ENCODE measurements around the gene NDUFS8.

Gene NDUFS8

DNA sequence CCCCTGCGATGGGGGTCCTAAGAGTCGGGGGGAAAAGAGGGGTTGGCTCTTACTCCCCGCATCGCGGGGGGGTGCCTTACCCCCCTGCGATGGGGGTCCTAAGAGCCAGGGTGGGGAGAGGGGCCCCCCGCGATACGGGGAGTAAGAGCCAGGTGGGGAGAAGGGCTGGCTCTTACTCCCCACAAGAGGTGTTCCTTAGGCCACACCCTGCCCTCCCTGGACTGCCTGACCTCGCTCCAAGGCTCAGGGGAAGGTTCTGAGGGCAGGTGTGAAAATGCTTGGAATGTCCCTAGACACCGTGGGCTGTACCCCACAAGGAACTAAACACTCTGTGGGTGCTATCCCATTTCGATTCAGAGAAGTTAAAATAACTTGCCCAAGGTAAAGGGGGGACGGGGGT, 34.4 kb upstream of the NDUFS8 start:
- H3K27me3 ChIP-seq (ENCODE audit: low read depth, low read length), result no peaks in the 10 kb centered on the region
- no peak overlapping the region for H3K4me3 ChIP-seq (ENCODE audit: low read depth in 1 of 2, low read length in 2 of 2)
- no peaks in the 10 kb centered on the region for H3K4me1 ChIP-seq (ENCODE audit: control insufficient read depth in 1 of 2, insufficient read depth in 2 of 2, low read length in 2 of 2)
- H3K36me3 ChIP-seq (ENCODE audit: control insufficient read depth in 1 of 2, insufficient read depth in 2 of 2, low read length in 2 of 2), result no peaks in the 10 kb centered on the region
- no peak overlapping the region for H3K27ac ChIP-seq (ENCODE audit: low read length)
- no peaks in the 10 kb centered on the region for H3K9me3 ChIP-seq (ENCODE audit: control insufficient read depth in 1 of 2, low read length in 2 of 2)

DNA sequence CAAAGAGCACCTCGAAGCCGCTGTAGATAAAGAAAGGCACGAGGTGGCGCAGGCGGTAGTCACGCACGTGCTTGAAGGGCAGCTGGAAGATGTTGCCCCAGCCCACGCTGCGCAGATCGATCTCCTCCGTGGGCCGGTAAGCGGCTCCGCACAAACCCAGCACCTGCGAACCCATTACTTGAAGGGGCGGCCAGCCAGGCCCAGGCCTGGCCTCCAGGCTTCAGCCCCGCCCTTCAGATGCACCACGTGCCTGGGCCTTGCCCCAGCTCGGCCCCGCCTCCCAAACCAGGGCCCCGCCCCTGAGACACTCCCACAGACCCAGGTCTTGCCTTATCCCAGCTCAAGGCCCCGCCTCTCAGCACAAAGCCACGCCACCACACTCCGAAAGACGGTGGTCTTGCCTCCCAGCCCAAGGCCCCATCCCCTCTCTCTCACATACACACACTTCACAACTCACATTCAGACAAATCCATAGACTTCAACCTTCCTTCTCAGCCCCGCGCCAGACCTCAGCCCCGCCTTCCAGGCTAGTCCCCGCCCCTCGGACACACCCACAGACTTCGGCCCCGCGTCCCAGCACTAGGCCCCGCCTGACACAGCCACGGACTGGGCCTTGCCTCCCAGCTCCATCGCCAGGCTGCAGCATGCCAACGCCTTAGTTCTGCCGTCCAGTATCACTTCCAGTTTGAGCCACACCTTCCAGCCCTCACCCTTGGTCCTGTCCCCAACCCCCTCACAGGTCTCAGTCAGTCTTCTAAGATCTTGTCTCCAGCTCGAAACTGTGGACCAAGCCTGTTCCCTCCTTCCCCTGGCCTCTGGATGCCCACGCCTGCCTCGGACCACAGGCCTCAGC, 33.6 kb upstream of the NDUFS8 start:
- H3K27ac ChIP-seq (ENCODE audit: low read length), result no peak overlapping the region
- H3K27me3 ChIP-seq (ENCODE audit: low read depth, low read length), result no peaks in the 10 kb centered on the region
- H3K4me1 ChIP-seq (ENCODE audit: control insufficient read depth in 1 of 2, insufficient read depth in 2 of 2, low read length in 2 of 2), result no peaks in the 10 kb centered on the region
- no peaks in the 10 kb centered on the region for H3K36me3 ChIP-seq (ENCODE audit: control insufficient read depth in 1 of 2, insufficient read depth in 2 of 2, low read length in 2 of 2)
- H3K4me3 ChIP-seq (ENCODE audit: low read depth in 1 of 2, low read length in 2 of 2), result no peak overlapping the region
- no peaks in the 10 kb centered on the region for H3K9me3 ChIP-seq (ENCODE audit: control insufficient read depth in 1 of 2, low read length in 2 of 2)

DNA sequence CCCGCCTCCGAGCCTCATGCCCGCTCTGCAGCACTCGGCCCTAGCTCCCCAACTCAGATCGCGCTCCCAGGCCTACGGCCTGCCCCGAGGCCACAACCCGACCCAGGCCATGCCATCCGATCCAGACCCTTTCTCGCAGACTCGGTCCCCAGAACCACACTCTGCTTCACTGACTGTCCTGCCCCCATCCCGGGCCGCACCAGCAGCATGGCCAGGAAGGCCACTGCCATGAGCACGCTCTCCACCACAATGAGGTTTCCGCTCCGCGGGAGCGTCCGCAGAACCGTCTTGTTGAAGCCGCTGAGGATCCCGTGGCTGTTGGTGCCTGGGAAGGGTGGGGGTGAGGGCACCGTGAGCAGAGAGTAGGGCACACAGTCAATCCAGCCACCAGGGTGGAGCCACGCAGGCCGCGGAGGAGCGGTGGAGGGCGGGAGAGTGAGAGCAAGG, 33.0 kb upstream of the NDUFS8 start:
- no peaks in the 10 kb centered on the region for H3K4me1 ChIP-seq (ENCODE audit: control insufficient read depth in 1 of 2, insufficient read depth in 2 of 2, low read length in 2 of 2)
- H3K9me3 ChIP-seq (ENCODE audit: control insufficient read depth in 1 of 2, low read length in 2 of 2), result no peaks in the 10 kb centered on the region
- no peak overlapping the region for H3K4me3 ChIP-seq (ENCODE audit: low read depth in 1 of 2, low read length in 2 of 2)
- H3K27me3 ChIP-seq (ENCODE audit: low read depth, low read length), result no peaks in the 10 kb centered on the region
- H3K27ac ChIP-seq (ENCODE audit: low read length), result no peak overlapping the region
- H3K36me3 ChIP-seq (ENCODE audit: control insufficient read depth in 1 of 2, insufficient read depth in 2 of 2, low read length in 2 of 2), result no peaks in the 10 kb centered on the region

DNA sequence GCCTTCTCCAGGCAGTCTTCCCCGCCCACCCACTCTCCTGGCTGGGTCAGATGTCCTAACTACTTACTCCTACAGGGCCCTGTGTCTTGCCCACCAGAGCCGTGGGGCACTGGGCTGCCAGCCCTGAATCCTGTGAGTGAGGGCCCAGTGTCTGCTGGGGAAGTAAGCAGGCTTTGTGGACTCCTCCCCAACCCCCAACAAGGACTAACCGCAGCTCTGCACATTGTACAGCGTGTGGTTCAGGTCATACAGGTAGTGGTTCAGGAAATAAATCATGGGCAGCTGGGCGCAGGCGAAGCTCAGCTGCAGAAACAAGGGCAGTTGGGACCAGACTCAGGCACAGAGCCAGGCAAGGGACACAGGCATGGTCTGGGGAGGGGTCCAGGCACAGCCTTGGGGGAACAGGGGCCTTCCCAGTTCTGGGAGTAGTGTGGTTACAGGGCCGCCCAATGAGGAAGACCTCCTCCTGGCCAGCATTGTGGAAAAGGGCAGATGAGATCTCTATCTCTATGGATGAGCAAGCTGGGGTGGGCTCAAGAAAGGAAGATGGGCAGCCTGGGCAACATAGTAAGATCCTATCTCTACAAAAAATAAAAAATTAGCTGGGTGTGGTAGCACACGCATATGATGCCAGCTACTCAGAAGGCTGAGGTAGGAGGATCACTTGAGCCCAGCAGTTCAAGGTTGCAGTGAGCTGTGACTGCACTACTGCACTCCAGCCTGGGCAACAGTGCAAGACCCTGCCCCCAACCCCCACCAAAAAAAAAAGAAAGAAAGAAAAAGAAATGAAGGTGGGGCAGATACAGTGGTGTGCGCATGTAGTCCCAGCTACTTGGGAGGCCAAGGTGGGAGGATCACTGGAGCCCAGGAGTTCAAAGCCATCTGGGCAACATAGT, 32.1 kb upstream of the NDUFS8 start:
- Histone ChIP-seq H3K9me3 (ENCODE audit: control insufficient read depth in 1 of 2, low read length in 2 of 2) (no peaks in the 10 kb centered on the region), H3K36me3 (ENCODE audit: control insufficient read depth in 1 of 2, insufficient read depth in 2 of 2, low read length in 2 of 2) (no peaks in the 10 kb centered on the region), H3K4me1 (ENCODE audit: control insufficient read depth in 1 of 2, insufficient read depth in 2 of 2, low read length in 2 of 2) (peaks cover 0 to 3% of the 10 kb centered on the region in 2 donors), H3K4me3 (ENCODE audit: low read depth in 1 of 2, low read length in 2 of 2) (no peak overlapping the region), H3K27me3 (ENCODE audit: low read depth, low read length) (no peaks in the 10 kb centered on the region), H3K27ac (ENCODE audit: low read length) (no peak overlapping the region)

DNA sequence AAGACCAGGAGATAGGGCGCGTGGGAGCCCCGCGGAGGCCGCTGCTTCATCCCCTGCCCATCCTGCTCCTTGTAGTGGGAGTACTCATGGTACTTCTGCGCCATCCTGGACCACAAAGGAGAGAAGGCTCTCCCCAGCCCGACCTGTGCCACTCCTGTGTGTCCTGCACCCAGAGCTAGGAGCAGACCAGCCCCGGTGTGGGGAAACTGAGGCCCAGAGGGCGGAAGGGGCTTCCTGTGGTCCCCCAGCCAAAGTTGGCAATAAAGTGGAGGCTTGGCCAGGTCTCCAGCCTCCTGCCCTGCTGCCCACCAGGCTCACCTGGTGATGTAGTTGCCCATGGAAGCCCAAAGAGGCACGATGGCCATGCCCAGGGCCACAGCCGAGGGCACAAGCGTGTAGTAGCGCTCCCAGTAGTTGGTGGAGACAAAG, 31.3 kb upstream of the NDUFS8 start:
- H3K27me3 ChIP-seq (ENCODE audit: low read depth, low read length), result no peaks in the 10 kb centered on the region
- no peak overlapping the region for H3K27ac ChIP-seq (ENCODE audit: low read length)
- no peak overlapping the region for H3K4me3 ChIP-seq (ENCODE audit: low read depth in 1 of 2, low read length in 2 of 2)
- no peaks in the 10 kb centered on the region for H3K36me3 ChIP-seq (ENCODE audit: control insufficient read depth in 1 of 2, insufficient read depth in 2 of 2, low read length in 2 of 2)
- H3K9me3 ChIP-seq (ENCODE audit: control insufficient read depth in 1 of 2, low read length in 2 of 2), result no peaks in the 10 kb centered on the region
- peaks cover 0 to 7% of the 10 kb centered on the region in 2 donors for H3K4me1 ChIP-seq (ENCODE audit: control insufficient read depth in 1 of 2, insufficient read depth in 2 of 2, low read length in 2 of 2)

DNA sequence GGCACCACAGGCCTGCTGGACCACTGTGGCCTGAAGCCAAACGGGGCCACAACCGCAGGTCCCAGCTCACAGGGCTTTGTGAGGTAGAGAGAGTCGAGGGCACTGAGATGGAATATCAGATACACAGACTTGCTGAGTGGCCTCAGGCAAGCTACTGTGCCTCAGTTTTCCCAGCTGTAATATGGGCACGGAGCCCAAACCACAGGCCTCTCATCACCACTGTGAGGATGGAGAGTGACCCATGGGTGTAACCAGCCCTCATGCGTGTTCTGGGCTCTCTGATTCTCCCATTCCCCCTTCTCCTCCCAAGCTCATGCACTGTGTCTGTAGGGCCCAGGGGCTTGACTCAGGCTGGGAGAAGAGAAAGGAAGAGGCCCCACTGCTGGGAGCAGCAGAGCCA, 30.8 kb upstream of the NDUFS8 start:
- no peaks in the 10 kb centered on the region for H3K36me3 ChIP-seq (ENCODE audit: control insufficient read depth in 1 of 2, insufficient read depth in 2 of 2, low read length in 2 of 2)
- no peak overlapping the region for H3K4me3 ChIP-seq (ENCODE audit: low read depth in 1 of 2, low read length in 2 of 2)
- H3K4me1 ChIP-seq (ENCODE audit: control insufficient read depth in 1 of 2, insufficient read depth in 2 of 2, low read length in 2 of 2), result peaks cover 0 to 12% of the 10 kb centered on the region in 2 donors
- no peaks in the 10 kb centered on the region for H3K27me3 ChIP-seq (ENCODE audit: low read depth, low read length)
- no peaks in the 10 kb centered on the region for H3K9me3 ChIP-seq (ENCODE audit: control insufficient read depth in 1 of 2, low read length in 2 of 2)
- no peak overlapping the region for H3K27ac ChIP-seq (ENCODE audit: low read length)

DNA sequence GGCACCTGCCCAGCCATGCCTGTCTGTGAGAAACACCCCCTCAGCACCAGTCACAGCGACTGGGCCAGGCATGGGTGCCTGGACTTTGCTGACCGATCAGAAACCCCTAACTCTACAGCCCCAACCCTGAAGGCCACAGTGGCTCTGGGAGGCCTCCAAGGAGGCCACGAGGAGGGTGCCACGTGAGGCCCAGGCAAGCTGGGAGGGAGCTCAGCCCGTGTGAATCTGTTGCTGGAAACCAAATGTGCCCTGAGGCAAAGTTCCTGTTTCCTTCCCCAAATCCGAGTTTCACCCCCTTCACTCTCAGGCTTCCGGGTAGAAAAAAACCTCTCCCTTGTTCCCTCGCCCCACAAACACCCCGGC, 27.9 kb upstream of the NDUFS8 start:
- Histone ChIP-seq H3K27ac (ENCODE audit: low read length) (no peak overlapping the region), H3K4me3 (ENCODE audit: low read depth in 1 of 2, low read length in 2 of 2) (peak overlapping the region in 1 of 2 donors; percentile 76), H3K27me3 (ENCODE audit: low read depth, low read length) (no peaks in the 10 kb centered on the region), H3K9me3 (ENCODE audit: control insufficient read depth in 1 of 2, low read length in 2 of 2) (no peaks in the 10 kb centered on the region), H3K4me1 (ENCODE audit: control insufficient read depth in 1 of 2, insufficient read depth in 2 of 2, low read length in 2 of 2) (peaks cover 0 to 13% of the 10 kb centered on the region in 2 donors), H3K36me3 (ENCODE audit: control insufficient read depth in 1 of 2, insufficient read depth in 2 of 2, low read length in 2 of 2) (no peaks in the 10 kb centered on the region)

DNA sequence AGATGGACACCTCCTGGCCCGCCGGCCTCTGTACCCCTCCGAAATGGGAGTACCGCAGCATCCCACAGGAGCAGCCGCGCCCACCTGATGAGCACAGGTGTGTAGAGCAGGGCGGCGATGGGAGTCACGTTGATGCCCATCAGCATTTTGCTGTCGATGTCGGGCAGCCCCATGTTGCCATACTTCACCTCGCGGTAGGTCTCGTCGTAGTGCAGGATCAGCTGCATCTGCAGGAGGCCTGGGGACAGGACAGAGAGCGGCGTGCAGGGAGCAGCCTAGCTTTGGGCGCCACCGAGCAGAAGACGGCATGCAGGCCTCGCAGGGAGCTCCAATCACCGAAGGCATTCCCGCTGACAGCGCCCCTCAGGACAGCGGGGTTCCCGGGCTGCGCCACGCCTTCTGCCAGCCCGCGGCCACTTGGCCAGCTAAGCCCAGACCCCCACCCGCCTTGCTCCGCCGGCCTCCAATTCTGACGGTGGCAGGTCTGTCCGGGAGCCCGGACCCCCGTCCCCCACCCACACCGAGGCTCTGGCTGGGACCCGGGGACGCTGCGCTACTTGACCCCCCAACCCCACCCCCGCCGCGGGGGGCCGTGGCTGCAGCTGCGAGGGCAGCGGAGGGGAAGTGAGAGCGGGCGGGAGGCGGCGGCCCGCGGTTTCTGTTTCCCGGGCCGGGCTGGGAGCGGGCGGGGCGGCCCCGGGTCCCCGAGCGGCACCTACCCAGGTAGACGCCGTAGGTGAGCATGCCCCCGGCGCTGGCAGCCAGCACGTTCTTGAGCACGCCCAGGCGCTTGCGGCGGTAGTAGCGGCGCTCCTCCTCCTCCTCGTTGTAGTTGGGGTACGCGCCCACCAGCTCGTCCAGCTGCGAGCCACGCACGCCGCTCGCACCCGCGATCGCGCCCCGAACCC, 27.3 kb upstream of the NDUFS8 start:
- peaks cover 0 to 13% of the 10 kb centered on the region in 2 donors for H3K4me1 ChIP-seq (ENCODE audit: control insufficient read depth in 1 of 2, insufficient read depth in 2 of 2, low read length in 2 of 2)
- H3K27me3 ChIP-seq (ENCODE audit: low read depth, low read length), result no peaks in the 10 kb centered on the region
- peak overlapping the region in 1 of 2 donors; percentile 76 for H3K4me3 ChIP-seq (ENCODE audit: low read depth in 1 of 2, low read length in 2 of 2)
- H3K36me3 ChIP-seq (ENCODE audit: control insufficient read depth in 1 of 2, insufficient read depth in 2 of 2, low read length in 2 of 2), result no peaks in the 10 kb centered on the region
- no peaks in the 10 kb centered on the region for H3K9me3 ChIP-seq (ENCODE audit: control insufficient read depth in 1 of 2, low read length in 2 of 2)
- H3K27ac ChIP-seq (ENCODE audit: low read length), result no peak overlapping the region

DNA sequence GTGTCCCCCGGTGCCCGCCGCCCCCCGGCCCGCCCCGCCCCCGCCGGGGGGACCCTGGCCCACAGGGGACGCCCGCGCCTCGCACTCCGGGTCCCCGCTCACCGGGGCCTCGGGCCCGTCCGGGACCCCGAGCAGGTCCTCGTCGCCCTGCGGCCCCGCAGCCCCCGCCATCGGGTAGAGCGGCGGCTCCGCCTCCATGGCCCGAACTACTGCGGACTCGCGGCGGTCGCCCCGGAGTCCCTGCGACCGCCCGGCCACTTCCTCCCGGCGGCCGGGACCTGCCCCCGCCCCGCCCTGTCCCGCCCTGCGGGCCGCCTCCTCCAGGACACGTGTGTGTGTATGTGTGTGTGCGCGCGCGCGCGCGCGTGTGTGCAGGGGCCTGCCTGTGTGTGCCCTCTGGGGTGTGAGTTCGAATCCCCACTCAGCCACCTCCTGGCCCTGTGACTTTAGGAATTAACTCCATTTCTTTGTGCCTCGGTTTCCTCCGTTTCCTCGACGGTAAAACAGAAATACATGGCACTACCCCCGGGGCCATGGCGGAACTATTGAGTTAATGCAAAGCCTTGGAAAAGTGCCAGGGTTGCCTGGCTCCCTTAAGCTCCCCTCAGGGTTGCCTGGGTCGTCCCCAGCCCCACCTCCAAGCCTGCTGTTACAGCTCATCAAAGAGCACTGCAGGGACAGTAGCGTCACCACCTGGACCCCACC, 26.5 kb upstream of the NDUFS8 start, which contains the start of gene UNC93B1:
Gene UNC93B1, minus strand, starts transcription at position 252 of the 705 bp plus-strand sequence. Its CDS starts 54 bp downstream, at position 198.
- Histone ChIP-seq H3K27ac (ENCODE audit: low read length) (no peak within 1 kb of the TSS), H3K4me1 (ENCODE audit: control insufficient read depth in 1 of 2, insufficient read depth in 2 of 2, low read length in 2 of 2) (peaks cover 0 to 13% of the 10 kb centered on the region in 2 donors), H3K36me3 (ENCODE audit: control insufficient read depth in 1 of 2, insufficient read depth in 2 of 2, low read length in 2 of 2) (no peaks in the 10 kb centered on the region), H3K27me3 (ENCODE audit: low read depth, low read length) (no peaks in the 10 kb centered on the region), H3K9me3 (ENCODE audit: control insufficient read depth in 1 of 2, low read length in 2 of 2) (no peaks in the 10 kb centered on the region), H3K4me3 (ENCODE audit: low read depth in 1 of 2, low read length in 2 of 2) (peak within 1 kb of the TSS; percentile 31 to 76)

DNA sequence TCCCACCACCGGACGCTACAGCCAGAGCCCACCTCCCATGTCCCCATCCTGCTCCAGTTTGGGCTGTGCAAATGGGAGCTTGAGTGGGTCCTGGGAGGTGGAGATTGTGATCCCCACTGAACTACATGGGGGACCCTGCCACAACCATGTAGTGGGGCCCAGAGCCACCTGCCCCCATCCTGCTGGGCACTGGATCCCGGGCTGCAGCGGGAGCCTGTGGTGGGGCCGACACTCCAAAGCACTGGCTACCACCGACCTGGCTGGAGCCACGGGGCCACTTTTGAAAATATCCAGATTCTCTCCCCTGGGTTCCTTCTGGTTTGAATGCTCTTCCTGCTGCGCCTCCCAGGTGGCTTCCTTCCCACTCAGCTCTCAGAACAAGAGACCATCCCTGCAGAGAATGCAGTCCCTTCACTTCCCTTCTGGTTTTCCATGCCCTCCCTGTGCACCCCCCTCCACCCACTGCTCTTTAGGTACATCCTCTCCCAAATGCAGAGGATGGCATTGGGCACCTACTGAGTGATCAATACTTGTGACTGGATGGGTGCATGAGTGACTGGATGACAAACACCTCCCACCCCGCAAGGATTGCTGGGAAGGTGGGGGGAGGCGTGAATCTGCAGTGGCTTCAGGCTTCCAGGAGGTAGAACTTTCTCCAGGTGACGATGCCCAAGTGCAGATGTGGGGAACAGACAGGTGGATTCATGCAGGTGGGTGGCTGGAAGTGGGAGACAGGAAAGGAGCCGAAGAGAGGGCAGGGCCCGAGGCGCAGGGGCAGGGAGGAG, 25.7 kb upstream of the NDUFS8 start:
- H3K4me3 ChIP-seq (ENCODE audit: low read depth in 1 of 2, low read length in 2 of 2), result peak overlapping the region; percentile 31 to 76
- no peaks in the 10 kb centered on the region for H3K36me3 ChIP-seq (ENCODE audit: control insufficient read depth in 1 of 2, insufficient read depth in 2 of 2, low read length in 2 of 2)
- peaks cover 0 to 20% of the 10 kb centered on the region in 2 donors for H3K4me1 ChIP-seq (ENCODE audit: control insufficient read depth in 1 of 2, insufficient read depth in 2 of 2, low read length in 2 of 2)
- no peaks in the 10 kb centered on the region for H3K27me3 ChIP-seq (ENCODE audit: low read depth, low read length)
- no peaks in the 10 kb centered on the region for H3K9me3 ChIP-seq (ENCODE audit: control insufficient read depth in 1 of 2, low read length in 2 of 2)
- no peak overlapping the region for H3K27ac ChIP-seq (ENCODE audit: low read length)
